ENCODE measurements around the gene ATF7. TPM values are rescaled to one million over a fixed set of nuclear protein-coding genes. Genes with fewer than 3 reads are reported as not detected.

ATF7 gene
- total and polyA plus RNA-seq, 2 of the 13 experiments (the other 11 are each of a cell fraction or from before 2014, with no cell fraction given) = 9.6 to 16.2 TPM

DNA sequence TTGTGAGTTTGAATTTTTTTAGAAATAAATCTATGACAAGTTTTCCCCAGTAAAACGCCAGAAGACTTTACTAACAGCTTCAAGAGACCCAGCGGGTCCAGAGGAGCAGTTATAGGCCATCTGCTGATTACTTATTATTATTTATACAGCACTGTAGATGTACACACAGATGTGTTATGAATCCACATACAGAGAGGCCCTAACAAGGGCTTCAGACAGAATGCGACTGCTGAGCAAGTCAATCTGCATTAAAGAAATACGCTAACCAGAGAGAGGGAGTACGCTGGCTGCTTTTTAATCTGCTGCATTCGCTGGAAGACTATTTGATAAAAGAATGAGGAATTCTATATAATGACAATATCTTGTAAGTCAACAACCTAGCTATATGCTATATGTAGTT lies 32.5 kb downstream of the ATF7 start:
- H2AFZ ChIP-seq (ENCODE audit: low read length) = no peak overlapping the region
- in situ Hi-C loops (cut with HindIII; ENCODE audit: extremely low pct_ligation_motif_present, low pct_unique_long_range_greater_than_20kb) (no loop called here), intact Hi-C loops (cut with micrococcal nuclease; ENCODE audit: unreplicated experiment) (no loop called here)
- peaks cover 0 to under 1% of the 10 kb centered on the region in 2 experiments; a peak in 2 of 5 replicates for H3K36me3 ChIP-seq (replicated peaks in 1 of 2; ENCODE audit: control insufficient read depth in 1 of 2, insufficient read depth in 2 of 2, low read length in 2 of 2)
- no peak overlapping the region for H3K4me3 ChIP-seq (replicated peaks in 1 of 3; ENCODE audit: insufficient read depth in 1 of 3, low read depth in 2 of 3, low read length in 3 of 3)
- POLR2A ChIA-PET = no interaction called here
- no TSS peak for BruUV-seq (replicated peaks)
- ATAC-seq (no peak), FAIRE-seq (no peak), DNase-seq (ENCODE audit: low spot score) (no peak)
- no peak overlapping the region for H3K27ac ChIP-seq (ENCODE audit: extremely low read length, insufficient read depth, low read length)
- no peaks in the 10 kb centered on the region for H3K27me3 ChIP-seq (ENCODE audit: control insufficient read depth in 1 of 2, insufficient read depth in 2 of 2, low read length in 2 of 2)
- no peak for TF ChIP-seq ZNF841 (CRISPR knock-in tag; IDR thresholded peaks at IDR 0.05; ENCODE audit: borderline replicate concordance)
- TF ChIP-seq CENPT (CRISPR knock-in tag; IDR thresholded peaks at IDR 0.05; ENCODE audit: low read depth) = no peak
- TF ChIP-seq ZNF446 (CRISPR knock-in tag; IDR thresholded peaks at IDR 0.05) = no peak
- TF ChIP-seq, protein P1, sequence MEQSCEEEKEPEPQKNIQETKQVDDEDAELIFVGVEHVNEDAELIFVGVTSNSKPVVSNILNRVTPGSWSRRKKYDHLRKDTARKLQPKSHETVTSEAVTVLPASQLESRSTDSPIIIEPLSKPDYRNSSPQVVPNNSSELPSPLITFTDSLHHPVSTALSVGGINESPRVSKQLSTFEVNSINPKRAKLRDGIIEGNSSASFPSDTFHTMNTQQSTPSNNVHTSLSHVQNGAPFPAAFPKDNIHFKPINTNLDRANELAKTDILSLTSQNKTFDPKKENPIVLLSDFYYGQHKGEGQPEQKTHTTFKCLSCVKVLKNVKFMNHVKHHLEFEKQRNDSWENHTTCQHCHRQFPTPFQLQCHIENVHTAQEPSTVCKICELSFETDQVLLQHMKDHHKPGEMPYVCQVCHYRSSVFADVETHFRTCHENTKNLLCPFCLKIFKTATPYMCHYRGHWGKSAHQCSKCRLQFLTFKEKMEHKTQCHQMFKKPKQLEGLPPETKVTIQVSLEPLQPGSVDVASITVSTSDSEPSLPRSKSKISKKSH (CRISPR knock-in tag; IDR thresholded peaks at IDR 0.05; ENCODE audit: borderline replicate concordance) = no peak
- peaks cover 39% of the 10 kb centered on the region for H3K4me1 ChIP-seq (ENCODE audit: insufficient read depth, low read length)
- H3K9me3 ChIP-seq (ENCODE audit: low read length) = no peaks in the 10 kb centered on the region
- 98% methylated on average over 6 of the region's 6 CpGs for WGBS (ENCODE audit: low lambda C conversion rate)
- no peaks in the 10 kb centered on the region for H3K79me2 ChIP-seq (ENCODE audit: insufficient read depth, low read length)
- H3K9ac ChIP-seq (ENCODE audit: insufficient read depth, low read depth, low read length) = no peak overlapping the region
- H4K20me1 ChIP-seq (ENCODE audit: insufficient read depth, low read length) = no peaks in the 10 kb centered on the region
- CTCF ChIA-PET (ENCODE audit: low intra/inter-chr PET ratio, low total read pairs) = no interaction called here
- H3K4me2 ChIP-seq (ENCODE audit: low read depth, low read length) = no peak overlapping the region

DNA sequence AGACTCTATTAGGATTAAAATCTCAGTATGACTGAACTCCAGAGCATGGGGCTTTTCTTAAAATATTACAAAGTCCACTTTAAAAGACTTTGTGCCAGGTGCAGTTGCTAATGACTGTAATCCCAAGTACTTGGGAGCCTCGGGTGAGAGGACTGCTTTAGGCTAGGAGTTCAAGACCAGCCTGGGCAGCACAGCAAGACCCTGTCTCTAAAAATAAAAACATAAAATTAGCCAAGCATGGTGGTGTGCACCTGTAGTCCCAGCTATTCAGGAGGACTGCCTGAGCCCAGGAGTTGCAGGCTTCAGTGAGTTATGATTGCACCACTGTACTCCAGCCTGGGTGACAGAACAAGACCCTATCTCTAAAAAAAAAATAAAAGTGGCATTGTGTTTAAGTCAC lies 33.2 kb downstream of the ATF7 start:
- POLR2A ChIA-PET = no interaction called here
- no peak overlapping the region for H3K9ac ChIP-seq (ENCODE audit: insufficient read depth, low read depth, low read length)
- ATAC-seq = no peak
- H3K36me3 ChIP-seq (replicated peaks in 1 of 2; ENCODE audit: control insufficient read depth in 1 of 2, insufficient read depth in 2 of 2, low read length in 2 of 2) = peaks cover 0 to 2% of the 10 kb centered on the region in 2 experiments; a peak in 2 of 5 replicates
- no peak for DNase-seq (ENCODE audit: low spot score)
- CTCF ChIA-PET (ENCODE audit: low intra/inter-chr PET ratio, low total read pairs) = no interaction called here
- 93% methylated on average over 1 of the region's 1 CpG for WGBS (ENCODE audit: low lambda C conversion rate)
- H3K27me3 ChIP-seq (ENCODE audit: control insufficient read depth in 1 of 2, insufficient read depth in 2 of 2, low read length in 2 of 2) = no peaks in the 10 kb centered on the region
- no peaks in the 10 kb centered on the region for H4K20me1 ChIP-seq (ENCODE audit: insufficient read depth, low read length)
- H3K27ac ChIP-seq (ENCODE audit: extremely low read length, insufficient read depth, low read length) = no peak overlapping the region
- in situ Hi-C loops (cut with HindIII; ENCODE audit: extremely low pct_ligation_motif_present, low pct_unique_long_range_greater_than_20kb) = no loop called here
- intact Hi-C loops (cut with micrococcal nuclease; ENCODE audit: unreplicated experiment) = no loop called here
- H3K9me3 ChIP-seq (ENCODE audit: low read length) = no peaks in the 10 kb centered on the region
- H3K4me3 ChIP-seq (replicated peaks in 1 of 3; ENCODE audit: insufficient read depth in 1 of 3, low read depth in 2 of 3, low read length in 3 of 3) = no peak overlapping the region
- peaks cover 39% of the 10 kb centered on the region for H3K4me1 ChIP-seq (ENCODE audit: insufficient read depth, low read length)
- H3K79me2 ChIP-seq (ENCODE audit: insufficient read depth, low read length) = no peaks in the 10 kb centered on the region
- FAIRE-seq = no peak
- no peak overlapping the region for H3K4me2 ChIP-seq (ENCODE audit: low read depth, low read length)
- BruUV-seq (replicated peaks) = no TSS peak
- no peak overlapping the region for H2AFZ ChIP-seq (ENCODE audit: low read length)
- TF ChIP-seq HMG20A (CRISPR knock-in tag; IDR thresholded peaks at IDR 0.05; ENCODE audit: borderline replicate concordance) (no peak), ZSCAN25 (CRISPR knock-in tag; IDR thresholded peaks at IDR 0.05) (no peak), ZFP37 (CRISPR knock-in tag; IDR thresholded peaks at IDR 0.05; ENCODE audit: borderline replicate concordance) (no peak), TRIM24 (CRISPR knock-in tag; IDR thresholded peaks at IDR 0.05) (no peak), ARHGAP35 (CRISPR knock-in tag; IDR thresholded peaks at IDR 0.05; ENCODE audit: borderline replicate concordance) (no peak), ISX (CRISPR knock-in tag; conservative IDR thresholded peaks at IDR 0.05) (no peak), CENPT (CRISPR knock-in tag; IDR thresholded peaks at IDR 0.05; ENCODE audit: low read depth) (no peak), RAD51 (IDR thresholded peaks at IDR 0.05; ENCODE audit: borderline replicate concordance) (no peak), ETV6 (CRISPR knock-in tag; conservative IDR thresholded peaks at IDR 0.05) (no peak), ZNF510 (CRISPR knock-in tag; IDR thresholded peaks at IDR 0.05; ENCODE audit: low read depth) (no peak)
- TF ChIP-seq, protein P2, sequence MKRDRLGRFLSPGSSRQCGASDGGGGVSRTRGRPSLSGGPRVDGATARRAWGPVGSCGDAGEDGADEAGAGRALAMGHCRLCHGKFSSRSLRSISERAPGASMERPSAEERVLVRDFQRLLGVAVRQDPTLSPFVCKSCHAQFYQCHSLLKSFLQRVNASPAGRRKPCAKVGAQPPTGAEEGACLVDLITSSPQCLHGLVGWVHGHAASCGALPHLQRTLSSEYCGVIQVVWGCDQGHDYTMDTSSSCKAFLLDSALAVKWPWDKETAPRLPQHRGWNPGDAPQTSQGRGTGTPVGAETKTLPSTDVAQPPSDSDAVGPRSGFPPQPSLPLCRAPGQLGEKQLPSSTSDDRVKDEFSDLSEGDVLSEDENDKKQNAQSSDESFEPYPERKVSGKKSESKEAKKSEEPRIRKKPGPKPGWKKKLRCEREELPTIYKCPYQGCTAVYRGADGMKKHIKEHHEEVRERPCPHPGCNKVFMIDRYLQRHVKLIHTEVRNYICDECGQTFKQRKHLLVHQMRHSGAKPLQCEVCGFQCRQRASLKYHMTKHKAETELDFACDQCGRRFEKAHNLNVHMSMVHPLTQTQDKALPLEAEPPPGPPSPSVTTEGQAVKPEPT (CRISPR knock-in tag; IDR thresholded peaks at IDR 0.05; ENCODE audit: low read depth) = no peak
- TF ChIP-seq, protein P3, sequence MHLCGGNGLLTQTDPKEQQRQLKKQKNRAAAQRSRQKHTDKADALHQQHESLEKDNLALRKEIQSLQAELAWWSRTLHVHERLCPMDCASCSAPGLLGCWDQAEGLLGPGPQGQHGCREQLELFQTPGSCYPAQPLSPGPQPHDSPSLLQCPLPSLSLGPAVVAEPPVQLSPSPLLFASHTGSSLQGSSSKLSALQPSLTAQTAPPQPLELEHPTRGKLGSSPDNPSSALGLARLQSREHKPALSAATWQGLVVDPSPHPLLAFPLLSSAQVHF (CRISPR knock-in tag; IDR thresholded peaks at IDR 0.05) = no peak

Data from HepG2 (cell line).